Natural killer cell (primary cell): ENCODE measurements around the gene APH1A. TPM values are rescaled to one million over a fixed set of nuclear protein-coding genes. Genes with fewer than 3 reads are reported as not detected.
A peak's percentile ranks its signal among the peaks of the same experiment; 100 is the strongest.
"Not testable (repeated sequence)": the region's sequence is repeated elsewhere in the genome, so short reads cannot be mapped to it uniquely, and the experiment has no call there.

Source experiments
- ATAC-seq, 3 donors: fragments of 150-1000 bp in 2 of 3; fragments of 200-7000 bp in 1 of 3; cut with Tn5 transposase; 1 replicate in 1 of 3; 2 replicates in 2 of 3; pipeline ENCODE4 v1.10.0; 2021; ENCODE audit warnings: mild to moderate bottlenecking in 2 of 3, moderate library complexity in 2 of 3
- DNase-seq, 2 donors: peaks; one replicate each; pipeline versions ENCODE4 v3.0.0 to v3.0.0-alpha.2; 2013 to 2021; ENCODE audit warnings: mixed read lengths in 1 of 2
- H3K27ac ChIP-seq: one replicate; pipeline ENCODE4 v1.5.1; 2013; ENCODE audit warnings: mild to moderate bottlenecking, low read length
- H3K27me3 ChIP-seq: one replicate; pipeline ENCODE4 v1.6.1; 2013; ENCODE audit warnings: low read length; ENCODE audit not compliant: control insufficient read depth, insufficient read depth
- H3K36me3 ChIP-seq: one replicate; pipeline ENCODE4 v1.6.1; 2013; ENCODE audit warnings: low read length; ENCODE audit not compliant: control insufficient read depth, insufficient read depth
- H3K4me1 ChIP-seq: one replicate; pipeline ENCODE4 v1.6.1; 2013; ENCODE audit warnings: low read length; ENCODE audit not compliant: control insufficient read depth, insufficient read depth
- H3K4me3 ChIP-seq: one replicate; pipeline ENCODE4 v1.5.1; 2013; ENCODE audit warnings: low read length
- H3K9me3 ChIP-seq: one replicate; pipeline ENCODE4 v1.6.1; 2013; ENCODE audit warnings: low read length; ENCODE audit not compliant: control insufficient read depth, insufficient read depth
- H3K27ac Mint-ChIP-seq, 2 donors: one replicate each; pipeline ENCODE4 v1.8.0; 2022; ENCODE audit warnings: mild to moderate bottlenecking in 2 of 2, mixed read lengths in 2 of 2, moderate library complexity in 1 of 2
- H3K27me3 Mint-ChIP-seq, 2 donors: one replicate each; pipeline ENCODE4 v1.8.0; 2022; ENCODE audit warnings: low read depth in 2 of 2, mixed read lengths in 2 of 2
- H3K36me3 Mint-ChIP-seq: one replicate; pipeline ENCODE4 v1.8.0; 2022; ENCODE audit warnings: mixed read lengths
- H3K4me1 Mint-ChIP-seq, 2 donors: one replicate each; pipeline ENCODE4 v1.8.0; 2022; ENCODE audit warnings: mixed read lengths in 2 of 2
- H3K4me3 Mint-ChIP-seq: one replicate; pipeline ENCODE4 v1.8.0; 2022; ENCODE audit warnings: mild to moderate bottlenecking, moderate library complexity, mixed read lengths
- H3K9me3 Mint-ChIP-seq, 2 donors: one replicate each; pipeline ENCODE4 v1.8.0; 2022; ENCODE audit warnings: mixed read lengths in 2 of 2
- whole genome bisulfite sequencing: methylation state at CpG from one replicate; pipeline ENCODE4 v1.1.7; 2013; ENCODE audit warnings: missing lambda C conversion rate; ENCODE audit not compliant: insufficient coverage; 5-methylcytosine and 5-hydroxymethylcytosine counted together
- intact Hi-C: fragments of 100-400 bp; cut with micrococcal nuclease; formaldehyde crosslinking; loops from one replicate; pipeline ENCODE4 v1.14.2; 2022
- total RNA-seq, 4 donors: library from RNA; stranded (reverse); fragments of 120-200 nt in 1 of 4; gene quantifications; one replicate each; pipeline versions ENCODE4 v1.2.3 to v1.2.4, GENCODE V29; 2013 to 2022
- TF ChIP-seq, protein P1 (sequence below): fragments of 200-600 bp; IDR thresholded peaks from one replicate; pipeline ENCODE4 v1.8.0; 2022; ENCODE audit warnings: antibody characterized with exemption

APH1A gene
- total RNA-seq, 3 donors from 2014 or later (not counting 1 experiment from before 2014, with no cell fraction given) = 133 to 153 (median 143) TPM

DNA sequence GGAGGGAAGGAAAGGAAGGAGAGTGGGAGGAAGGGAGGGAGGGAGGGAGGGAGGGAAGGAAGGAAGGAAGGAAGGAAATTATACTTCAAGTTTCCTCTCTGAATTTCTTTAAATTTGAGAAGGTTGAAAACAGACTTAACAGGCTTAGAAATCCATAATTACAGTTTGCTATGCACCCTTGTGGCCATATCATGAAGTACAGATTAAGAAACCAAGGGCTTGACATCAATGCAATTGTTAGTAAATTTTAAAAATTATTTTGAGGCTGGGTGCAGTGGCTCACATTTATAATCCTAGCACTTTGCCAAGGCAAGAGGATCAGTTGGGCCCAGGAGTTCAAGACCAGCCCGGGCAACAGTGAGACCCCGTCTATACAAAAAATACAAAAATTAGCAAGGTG is 47.3 kb downstream of the APH1A start:
- H3K27me3 Mint-ChIP-seq = no peaks in the 10 kb centered on the region
- H3K4me1 Mint-ChIP-seq = peaks cover 5 to 6% of the 10 kb centered on the region in 2 donors
- Histone ChIP-seq H3K4me3 (no peak overlapping the region), H3K4me1 (no peaks in the 10 kb centered on the region), H3K27me3 (no peaks in the 10 kb centered on the region), H3K9me3 (no peaks in the 10 kb centered on the region), H3K27ac (no peak overlapping the region), H3K36me3 (peaks cover 33% of the 10 kb centered on the region)
- DNase-seq (peak in 1 of 2 donors; percentile 63), ATAC-seq (peak; percentile 57 to 85 (median 70))
- H3K4me3 Mint-ChIP-seq = no peak overlapping the region
- H3K27ac Mint-ChIP-seq = no peak overlapping the region
- no peaks in the 10 kb centered on the region for H3K9me3 Mint-ChIP-seq
- intact Hi-C loops = loop anchor here (1.0 kb wide), 1 partner anchor 259 kb away; no protein-coding TSS in a partner anchor
- WGBS = 100% methylated on average over 2 of the region's 2 CpGs
- H3K36me3 Mint-ChIP-seq = peaks cover 13% of the 10 kb centered on the region
- TF ChIP-seq, protein P1, sequence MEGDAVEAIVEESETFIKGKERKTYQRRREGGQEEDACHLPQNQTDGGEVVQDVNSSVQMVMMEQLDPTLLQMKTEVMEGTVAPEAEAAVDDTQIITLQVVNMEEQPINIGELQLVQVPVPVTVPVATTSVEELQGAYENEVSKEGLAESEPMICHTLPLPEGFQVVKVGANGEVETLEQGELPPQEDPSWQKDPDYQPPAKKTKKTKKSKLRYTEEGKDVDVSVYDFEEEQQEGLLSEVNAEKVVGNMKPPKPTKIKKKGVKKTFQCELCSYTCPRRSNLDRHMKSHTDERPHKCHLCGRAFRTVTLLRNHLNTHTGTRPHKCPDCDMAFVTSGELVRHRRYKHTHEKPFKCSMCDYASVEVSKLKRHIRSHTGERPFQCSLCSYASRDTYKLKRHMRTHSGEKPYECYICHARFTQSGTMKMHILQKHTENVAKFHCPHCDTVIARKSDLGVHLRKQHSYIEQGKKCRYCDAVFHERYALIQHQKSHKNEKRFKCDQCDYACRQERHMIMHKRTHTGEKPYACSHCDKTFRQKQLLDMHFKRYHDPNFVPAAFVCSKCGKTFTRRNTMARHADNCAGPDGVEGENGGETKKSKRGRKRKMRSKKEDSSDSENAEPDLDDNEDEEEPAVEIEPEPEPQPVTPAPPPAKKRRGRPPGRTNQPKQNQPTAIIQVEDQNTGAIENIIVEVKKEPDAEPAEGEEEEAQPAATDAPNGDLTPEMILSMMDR = peak; percentile 50

DNA sequence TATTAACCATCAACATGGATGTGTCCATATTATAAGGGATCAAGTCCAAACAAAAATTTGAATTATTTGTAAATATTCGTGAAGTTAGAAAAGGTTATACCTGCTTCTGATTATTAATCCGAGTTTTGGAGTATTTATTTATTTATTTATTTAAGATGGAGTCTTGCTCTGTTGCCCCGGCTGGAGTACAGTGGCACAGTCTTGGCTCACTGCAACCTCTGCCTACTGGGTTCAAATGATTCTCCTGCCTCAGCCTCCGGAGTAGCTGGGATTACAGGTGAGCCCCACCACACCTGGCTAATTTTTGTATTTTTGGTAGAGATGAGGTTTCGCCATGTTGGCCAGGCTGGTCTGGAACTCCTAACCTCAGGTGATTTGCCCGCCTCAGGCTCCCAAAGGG is 53.0 kb downstream of the APH1A start:
- H3K36me3 Mint-ChIP-seq, DNase-seq, H3K27ac ChIP-seq, H3K27me3 ChIP-seq, intact Hi-C loops, H3K27me3 Mint-ChIP-seq, H3K9me3 Mint-ChIP-seq, ATAC-seq, H3K4me3 ChIP-seq, H3K4me3 Mint-ChIP-seq, H3K9me3 ChIP-seq, H3K27ac Mint-ChIP-seq: not testable (repeated sequence)
- Histone ChIP-seq H3K36me3 (peaks cover 12% of the 10 kb centered on the region), H3K4me1 (peaks cover 11% of the 10 kb centered on the region)
- H3K4me1 Mint-ChIP-seq = peaks cover 7 to 12% of the 10 kb centered on the region in 2 donors
- WGBS = 98% methylated on average over 6 of the region's 6 CpGs

Other genes starting within 250 kb of the APH1A start
- 10 to 100 TPM; 28.8 to 41.1 (median 33.0) TPM for gene VPS45, start 201.2 kb downstream of the APH1A start, total RNA-seq
- gene PLEKHO1, start 119.1 kb downstream of the APH1A start, total RNA-seq = 10 to 100 TPM; 53.3 to 73.8 (median 64.6) TPM
- gene ANP32E, start 32.9 kb downstream of the APH1A start, total RNA-seq = 10 to 100 TPM; 50.7 to 56.9 (median 55.2) TPM
- gene CA14, start 11.2 kb downstream of the APH1A start, total RNA-seq = not detected
- 1 to 10 TPM in 2 of 3 donors, under 1 TPM in 1; 0.97 to 3.7 (median 1.6) TPM for gene C1orf54, start 3.8 kb upstream of the APH1A start, total RNA-seq
- 1 to 10 TPM in 2 of 3 donors, under 1 TPM in 1; 0.33 to 2.4 (median 1.9) TPM for gene CIART, start 13.5 kb upstream of the APH1A start, total RNA-seq
- 10 to 100 TPM; 40.9 to 50.9 (median 42.2) TPM for gene MRPS21, start 24.8 kb upstream of the APH1A start, total RNA-seq
- 100 to 1,000 TPM; 122 to 156 (median 148) TPM for gene PRPF3, start 52.5 kb upstream of the APH1A start, total RNA-seq
- gene RPRD2, start 95.1 kb upstream of the APH1A start, total RNA-seq = 10 to 100 TPM; 30.3 to 38.8 (median 34.0) TPM
- 10 to 100 TPM; 34.7 to 50.0 (median 44.9) TPM for gene TARS2, start 218.4 kb upstream of the APH1A start, total RNA-seq
- under 1 TPM in 2 of 3 donors, not detected in 1; 0.42 to 0.43 TPM for gene ECM1, start 239.1 kb upstream of the APH1A start, total RNA-seq
- gene FALEC, start 246.7 kb upstream of the APH1A start, total RNA-seq = not detected